ENCODE data around the gene TEX47. TPM values are rescaled to one million over a fixed set of nuclear protein-coding genes. Genes with fewer than 3 reads are reported as not detected.

Gene TEX47
- not detected in 2 replicates for polyA plus RNA-seq (2013)

- Histone ChIP-seq H3K14ac (ENCODE audit: low read length) (no peak within 1 kb of the TSS), H4K8ac (ENCODE audit: low read depth, low read length) (no peak within 1 kb of the TSS), H3K79me2 (ENCODE audit: control insufficient read depth, insufficient read depth, low read length, poor library complexity) (no peaks in the 10 kb centered on the region), H3K79me1 (ENCODE audit: low read length) (no peaks in the 10 kb centered on the region), H3K36me3 (ENCODE audit: control insufficient read depth in 1 of 2, insufficient read depth in 2 of 2, low read length in 2 of 2) (no peaks in the 10 kb centered on the region), H2BK12ac (ENCODE audit: low read length) (no peak within 1 kb of the TSS), H2BK120ac (ENCODE audit: insufficient read depth, low read length, poor library complexity) (no peak within 1 kb of the TSS), H3K4ac (ENCODE audit: low read depth, low read length) (no peak within 1 kb of the TSS), H4K91ac (ENCODE audit: low read depth, low read length) (no peak within 1 kb of the TSS), H3K4me3 (ENCODE audit: low read depth, low read length) (no peak within 1 kb of the TSS), H2BK5ac (ENCODE audit: low read depth, low read length, poor library complexity) (no peak within 1 kb of the TSS), H3K4me2 (ENCODE audit: low read length) (no peak within 1 kb of the TSS), H3K9me3 (ENCODE audit: insufficient read depth, low read depth, low read length) (no peaks in the 10 kb centered on the region), H3K27ac (ENCODE audit: low read depth, low read length) (no peak within 1 kb of the TSS), H3K4me1 (ENCODE audit: control insufficient read depth in 1 of 2, insufficient read depth in 2 of 2, low read length in 2 of 2) (no peaks in the 10 kb centered on the region), H4K12ac (ENCODE audit: low read depth, low read length) (no peak within 1 kb of the TSS), H3K23ac (ENCODE audit: low read length) (no peak within 1 kb of the TSS), H3K9ac (ENCODE audit: low read length) (no peak within 1 kb of the TSS), H2AFZ (ENCODE audit: insufficient read depth, low read length, poor library complexity) (no peak within 1 kb of the TSS), H3K18ac (ENCODE audit: low read length) (no peak within 1 kb of the TSS), H2AK5ac (ENCODE audit: low read length) (no peak within 1 kb of the TSS), H3K27me3 (ENCODE audit: insufficient read depth, low read length) (no peaks in the 10 kb centered on the region)
- no CpG with 5 or more reads among the region's 7 CpGs for WGBS (ENCODE audit: extremely low coverage, insufficient coverage, insufficient read length)
- DNase-seq: peak; percentile 30 to 42
Measured at GRCh38 chr7:88795553-88795952, at the start of gene TEX47. Gene TEX47, minus strand, starts transcription at chr7:88795737. Its CDS starts 795 bp downstream, at chr7:88794942.

GRCh38 chr7:88845091-88845490 lies 49.6 kb upstream of the TEX47 start:
- H3K36me3 ChIP-seq (ENCODE audit: control insufficient read depth in 1 of 2, insufficient read depth in 2 of 2, low read length in 2 of 2): no peaks in the 10 kb centered on the region
- no peak overlapping the region for H3K27ac ChIP-seq (ENCODE audit: low read depth, low read length)
- H3K23ac ChIP-seq (ENCODE audit: low read length): no peak overlapping the region
- H3K14ac ChIP-seq (ENCODE audit: low read length): no peak overlapping the region
- H3K79me1 ChIP-seq (ENCODE audit: low read length): no peaks in the 10 kb centered on the region
- no peaks in the 10 kb centered on the region for H3K9me3 ChIP-seq (ENCODE audit: insufficient read depth, low read depth, low read length)
- no peak overlapping the region for H3K9ac ChIP-seq (ENCODE audit: low read length)
- H3K79me2 ChIP-seq (ENCODE audit: control insufficient read depth, insufficient read depth, low read length, poor library complexity): no peaks in the 10 kb centered on the region
- H3K4me3 ChIP-seq (ENCODE audit: low read depth, low read length): no peak overlapping the region
- no peak for DNase-seq
- no peak overlapping the region for H2BK120ac ChIP-seq (ENCODE audit: insufficient read depth, low read length, poor library complexity)
- H3K27me3 ChIP-seq (ENCODE audit: insufficient read depth, low read length): no peaks in the 10 kb centered on the region
- H2BK5ac ChIP-seq (ENCODE audit: low read depth, low read length, poor library complexity): no peak overlapping the region
- H3K4me1 ChIP-seq (ENCODE audit: control insufficient read depth in 1 of 2, insufficient read depth in 2 of 2, low read length in 2 of 2): no peaks in the 10 kb centered on the region
- H2BK12ac ChIP-seq (ENCODE audit: low read length): no peak overlapping the region
- no peak overlapping the region for H4K91ac ChIP-seq (ENCODE audit: low read depth, low read length)
- H3K4ac ChIP-seq (ENCODE audit: low read depth, low read length): no peak overlapping the region
- H4K8ac ChIP-seq (ENCODE audit: low read depth, low read length): no peak overlapping the region
- no peak overlapping the region for H2AK5ac ChIP-seq (ENCODE audit: low read length)
- H4K12ac ChIP-seq (ENCODE audit: low read depth, low read length): no peak overlapping the region
- no peak overlapping the region for H3K18ac ChIP-seq (ENCODE audit: low read length)
- H3K4me2 ChIP-seq (ENCODE audit: low read length): no peak overlapping the region
- no CpG with 5 or more reads among the region's 12 CpGs for WGBS (ENCODE audit: extremely low coverage, insufficient coverage, insufficient read length)
- no peak overlapping the region for H2AFZ ChIP-seq (ENCODE audit: insufficient read depth, low read length, poor library complexity)

GRCh38 chr7:88842201-88842600 lies 46.7 kb upstream of the TEX47 start:
- H3K4ac ChIP-seq (ENCODE audit: low read depth, low read length): no peak overlapping the region
- H2BK12ac ChIP-seq (ENCODE audit: low read length): no peak overlapping the region
- no peaks in the 10 kb centered on the region for H3K4me1 ChIP-seq (ENCODE audit: control insufficient read depth in 1 of 2, insufficient read depth in 2 of 2, low read length in 2 of 2)
- no peak overlapping the region for H2AFZ ChIP-seq (ENCODE audit: insufficient read depth, low read length, poor library complexity)
- no peak overlapping the region for H4K91ac ChIP-seq (ENCODE audit: low read depth, low read length)
- no peak overlapping the region for H3K18ac ChIP-seq (ENCODE audit: low read length)
- no peak overlapping the region for H2BK5ac ChIP-seq (ENCODE audit: low read depth, low read length, poor library complexity)
- no peak overlapping the region for H2AK5ac ChIP-seq (ENCODE audit: low read length)
- no peak overlapping the region for H4K8ac ChIP-seq (ENCODE audit: low read depth, low read length)
- no peak for DNase-seq
- H3K4me2 ChIP-seq (ENCODE audit: low read length): no peak overlapping the region
- H2BK120ac ChIP-seq (ENCODE audit: insufficient read depth, low read length, poor library complexity): no peak overlapping the region
- no peaks in the 10 kb centered on the region for H3K79me2 ChIP-seq (ENCODE audit: control insufficient read depth, insufficient read depth, low read length, poor library complexity)
- no peaks in the 10 kb centered on the region for H3K79me1 ChIP-seq (ENCODE audit: low read length)
- H3K27me3 ChIP-seq (ENCODE audit: insufficient read depth, low read length): no peaks in the 10 kb centered on the region
- H3K23ac ChIP-seq (ENCODE audit: low read length): no peak overlapping the region
- H3K27ac ChIP-seq (ENCODE audit: low read depth, low read length): no peak overlapping the region
- H3K9ac ChIP-seq (ENCODE audit: low read length): no peak overlapping the region
- H3K9me3 ChIP-seq (ENCODE audit: insufficient read depth, low read depth, low read length): no peaks in the 10 kb centered on the region
- no peaks in the 10 kb centered on the region for H3K36me3 ChIP-seq (ENCODE audit: control insufficient read depth in 1 of 2, insufficient read depth in 2 of 2, low read length in 2 of 2)
- no peak overlapping the region for H3K14ac ChIP-seq (ENCODE audit: low read length)
- no peak overlapping the region for H4K12ac ChIP-seq (ENCODE audit: low read depth, low read length)
- no peak overlapping the region for H3K4me3 ChIP-seq (ENCODE audit: low read depth, low read length)

GRCh38 chr7:88835147-88835728 lies 39.7 kb upstream of the TEX47 start:
- Histone ChIP-seq H4K91ac (ENCODE audit: low read depth, low read length) (no peak overlapping the region), H3K9ac (ENCODE audit: low read length) (no peak overlapping the region), H3K9me3 (ENCODE audit: insufficient read depth, low read depth, low read length) (no peaks in the 10 kb centered on the region), H3K23ac (ENCODE audit: low read length) (no peak overlapping the region), H3K18ac (ENCODE audit: low read length) (no peak overlapping the region), H3K4me3 (ENCODE audit: low read depth, low read length) (no peak overlapping the region), H3K4ac (ENCODE audit: low read depth, low read length) (no peak overlapping the region), H4K8ac (ENCODE audit: low read depth, low read length) (no peak overlapping the region), H3K14ac (ENCODE audit: low read length) (no peak overlapping the region), H2BK12ac (ENCODE audit: low read length) (no peak overlapping the region), H4K12ac (ENCODE audit: low read depth, low read length) (no peak overlapping the region), H3K4me1 (ENCODE audit: control insufficient read depth in 1 of 2, insufficient read depth in 2 of 2, low read length in 2 of 2) (no peaks in the 10 kb centered on the region), H3K79me2 (ENCODE audit: control insufficient read depth, insufficient read depth, low read length, poor library complexity) (no peaks in the 10 kb centered on the region), H3K4me2 (ENCODE audit: low read length) (no peak overlapping the region), H2AFZ (ENCODE audit: insufficient read depth, low read length, poor library complexity) (no peak overlapping the region), H3K27ac (ENCODE audit: low read depth, low read length) (no peak overlapping the region), H2AK5ac (ENCODE audit: low read length) (no peak overlapping the region), H3K27me3 (ENCODE audit: insufficient read depth, low read length) (no peaks in the 10 kb centered on the region), H2BK5ac (ENCODE audit: low read depth, low read length, poor library complexity) (no peak overlapping the region), H3K36me3 (ENCODE audit: control insufficient read depth in 1 of 2, insufficient read depth in 2 of 2, low read length in 2 of 2) (no peaks in the 10 kb centered on the region), H2BK120ac (ENCODE audit: insufficient read depth, low read length, poor library complexity) (no peak overlapping the region), H3K79me1 (ENCODE audit: low read length) (no peaks in the 10 kb centered on the region)
- no CpG with 5 or more reads among the region's 3 CpGs for whole genome bisulfite sequencing (ENCODE audit: extremely low coverage, insufficient coverage, insufficient read length)
- DNase-seq: peak in 1 of 2 donors; percentile 45
